ENCODE measurements around the gene ERCC6L2.
A peak's percentile ranks its signal among the peaks of the same experiment; 100 is the strongest.

The ERCC6L2 gene

GRCh38 chr9:95924987-95925386 is 49.5 kb downstream of the ERCC6L2 start:
- no peak for DNase-seq

- DNase-seq = no peak
Measured at GRCh38 chr9:95927271-95928004, 51.9 kb downstream of the ERCC6L2 start.

GRCh38 chr9:95930277-95930676 is 54.8 kb downstream of the ERCC6L2 start:
- DNase-seq = no peak

GRCh38 chr9:95935861-95936578 is 60.5 kb downstream of the ERCC6L2 start:
- no peak for DNase-seq

GRCh38 chr9:95936579-95937075 is 61.1 kb downstream of the ERCC6L2 start:
- DNase-seq = no peak

GRCh38 chr9:95937131-95937530 is 61.6 kb downstream of the ERCC6L2 start:
- no peak for DNase-seq

- peak; percentile 7 for DNase-seq
Measured at GRCh38 chr9:95938724-95939123, 63.2 kb downstream of the ERCC6L2 start.

GRCh38 chr9:95939472-95939871 is 64.0 kb downstream of the ERCC6L2 start:
- no peak for DNase-seq

GRCh38 chr9:95940265-95940664 is 64.8 kb downstream of the ERCC6L2 start:
- no peak for DNase-seq

GRCh38 chr9:95942016-95942415 is 66.5 kb downstream of the ERCC6L2 start:
- DNase-seq = no peak

GRCh38 chr9:95947118-95947517 is 71.6 kb downstream of the ERCC6L2 start:
- DNase-seq = no peak

- no peak for DNase-seq
Measured at GRCh38 chr9:95952471-95952870, 77.0 kb downstream of the ERCC6L2 start.

- no peak for DNase-seq
Measured at GRCh38 chr9:95953986-95954385, 78.5 kb downstream of the ERCC6L2 start.

- no peak for DNase-seq
Measured at GRCh38 chr9:95954940-95955339, 79.4 kb downstream of the ERCC6L2 start.

- no peak for DNase-seq
Measured at GRCh38 chr9:95962936-95963335, 87.4 kb downstream of the ERCC6L2 start.

GRCh38 chr9:95963659-95964058 is 88.2 kb downstream of the ERCC6L2 start:
- DNase-seq = no peak

GRCh38 chr9:95966306-95966705 is 90.8 kb downstream of the ERCC6L2 start:
- DNase-seq = no peak

- DNase-seq = no peak
Measured at GRCh38 chr9:95970317-95970716, 94.8 kb downstream of the ERCC6L2 start.

GRCh38 chr9:95971815-95972214 is 96.3 kb downstream of the ERCC6L2 start:
- no peak for DNase-seq

GRCh38 chr9:95974389-95974788 is 98.9 kb downstream of the ERCC6L2 start:
- no peak for DNase-seq

GRCh38 chr9:95977371-95977770 is 101.9 kb downstream of the ERCC6L2 start:
- no peak for DNase-seq

- DNase-seq = no peak
Measured at GRCh38 chr9:95978106-95978505, 102.6 kb downstream of the ERCC6L2 start.

- no peak for DNase-seq
Measured at GRCh38 chr9:95979446-95979845, 104.0 kb downstream of the ERCC6L2 start.

All from CD4-positive, alpha-beta T cell treated with Interleukin-21 for 1 hour (primary cell).